Medulla oblongata (tissue), 1 donor: ENCODE results near the gene MSANTD1.

Experiments used
- DNase-seq: peaks from one replicate; pipeline ENCODE4 v3.0.0-alpha.2; 2015; ENCODE audit errors: extremely low spot score

Gene MSANTD1

GRCh38 chr4:3248811-3249661, at the start of gene MSANTD1:
TSS of gene MSANTD1 (plus strand) at chr4:3249159. CDS start at chr4:3249223, 64 bp downstream.
- DNase-seq: no peak

- DNase-seq: no peak
These were observed 49.1 kb upstream of the MSANTD1 start for GRCh38 chr4:3199653-3200422.

DNA sequence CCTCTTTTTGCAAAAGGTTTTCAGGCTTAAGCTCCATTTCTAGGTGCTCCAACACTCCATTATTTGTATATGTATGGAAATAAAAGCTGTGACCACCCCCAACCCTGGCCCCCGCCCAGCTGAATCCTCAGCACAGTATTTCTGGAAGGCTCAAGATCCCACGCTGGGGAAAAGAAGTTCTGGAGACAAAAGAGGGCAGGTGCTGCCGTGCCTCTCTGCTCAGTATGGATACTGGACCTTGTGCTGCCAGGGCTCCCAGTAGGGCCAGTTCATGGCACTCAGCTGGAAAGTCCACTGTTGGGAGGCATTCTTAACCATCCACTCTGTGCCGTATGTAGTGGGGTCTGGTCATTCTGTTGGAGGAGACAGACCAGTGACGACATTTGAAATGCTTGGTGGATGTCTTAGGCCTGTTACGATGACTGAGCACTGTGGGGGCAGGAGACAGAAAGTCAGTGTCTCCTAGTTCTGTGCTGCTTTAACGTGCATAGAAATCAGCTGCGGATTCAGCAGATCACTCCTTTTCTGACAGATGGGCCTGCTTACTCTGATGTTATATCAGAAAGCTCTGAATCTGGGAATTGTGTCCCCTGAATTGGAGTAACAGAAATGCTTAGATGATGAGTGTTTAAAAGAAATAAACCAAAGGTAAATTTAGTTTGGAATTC, 48.4 kb upstream of the MSANTD1 start:
- no peak for DNase-seq

GRCh38 chr4:3201718-3202702, 46.9 kb upstream of the MSANTD1 start:
- no peak for DNase-seq

DNA sequence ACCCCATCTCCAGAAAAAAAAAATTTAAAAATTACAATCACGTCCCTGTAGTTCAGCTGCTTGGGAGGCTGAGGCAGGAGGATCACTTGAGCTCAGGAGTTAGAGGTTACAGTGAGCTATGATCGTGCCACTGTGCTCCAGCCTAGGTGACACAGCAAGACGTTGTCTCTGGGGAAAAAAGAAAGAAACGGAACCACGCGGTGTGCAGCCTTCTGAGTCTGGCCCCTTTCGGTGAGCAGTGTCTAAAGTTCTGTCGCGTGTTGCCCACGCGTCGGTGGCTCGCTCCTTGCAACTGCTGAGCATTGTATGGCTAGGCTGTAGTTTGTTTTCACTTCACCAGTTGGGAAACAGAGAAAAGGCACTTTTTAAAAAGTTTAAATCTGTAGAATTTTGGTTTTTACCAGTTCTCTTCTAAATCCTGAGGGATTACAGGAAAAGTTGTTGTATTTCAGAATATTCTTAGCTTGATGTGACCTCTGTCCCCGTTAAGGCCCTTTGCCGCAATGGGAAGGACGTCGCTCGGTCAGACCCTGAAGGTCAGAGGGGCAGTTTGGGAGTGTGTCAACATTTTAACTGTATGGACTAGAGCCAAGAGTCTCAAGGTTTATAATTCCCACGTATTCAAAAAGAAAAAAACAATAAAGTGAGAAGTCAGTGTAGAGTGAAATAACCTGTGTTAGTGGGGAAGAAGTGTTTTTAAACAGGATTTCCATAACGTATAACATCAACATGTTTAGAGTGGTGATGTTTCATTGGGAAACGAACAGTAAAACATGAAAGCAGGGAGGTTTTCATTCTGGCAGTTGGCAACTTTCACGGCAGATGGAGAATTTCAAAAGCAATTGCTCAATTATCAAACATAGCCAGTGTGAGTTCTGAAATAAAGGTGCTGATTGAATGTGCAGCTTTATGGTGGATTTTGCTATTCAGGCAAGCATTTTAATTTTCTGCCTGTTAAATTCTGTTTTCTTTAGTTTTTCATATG, 45.8 kb upstream of the MSANTD1 start:
- no peak for DNase-seq

DNA sequence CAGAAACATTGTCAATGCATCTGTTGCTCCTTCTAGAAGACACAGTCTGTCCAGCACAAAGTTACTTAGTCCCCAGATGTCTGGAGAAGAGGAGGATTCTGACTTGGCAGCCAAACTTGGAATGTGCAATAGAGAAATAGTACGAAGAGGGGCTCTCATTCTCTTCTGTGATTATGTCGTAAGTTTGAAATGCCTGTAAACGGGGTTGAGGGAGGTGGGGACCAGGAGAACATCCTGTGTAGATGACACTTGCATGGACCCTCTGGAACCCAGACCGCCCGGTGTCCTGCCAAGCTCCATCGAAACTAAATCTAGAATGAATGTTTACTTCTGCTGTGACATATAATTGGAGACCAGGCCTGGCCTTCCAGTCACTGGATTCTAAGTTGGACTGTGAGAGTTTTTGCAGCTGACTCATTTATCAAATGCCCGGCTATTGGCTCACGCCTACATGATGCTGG, 45.0 kb upstream of the MSANTD1 start:
- DNase-seq: peak; percentile 10

- DNase-seq: no peak
These were observed 43.0 kb upstream of the MSANTD1 start for GRCh38 chr4:3205995-3206394.

DNA sequence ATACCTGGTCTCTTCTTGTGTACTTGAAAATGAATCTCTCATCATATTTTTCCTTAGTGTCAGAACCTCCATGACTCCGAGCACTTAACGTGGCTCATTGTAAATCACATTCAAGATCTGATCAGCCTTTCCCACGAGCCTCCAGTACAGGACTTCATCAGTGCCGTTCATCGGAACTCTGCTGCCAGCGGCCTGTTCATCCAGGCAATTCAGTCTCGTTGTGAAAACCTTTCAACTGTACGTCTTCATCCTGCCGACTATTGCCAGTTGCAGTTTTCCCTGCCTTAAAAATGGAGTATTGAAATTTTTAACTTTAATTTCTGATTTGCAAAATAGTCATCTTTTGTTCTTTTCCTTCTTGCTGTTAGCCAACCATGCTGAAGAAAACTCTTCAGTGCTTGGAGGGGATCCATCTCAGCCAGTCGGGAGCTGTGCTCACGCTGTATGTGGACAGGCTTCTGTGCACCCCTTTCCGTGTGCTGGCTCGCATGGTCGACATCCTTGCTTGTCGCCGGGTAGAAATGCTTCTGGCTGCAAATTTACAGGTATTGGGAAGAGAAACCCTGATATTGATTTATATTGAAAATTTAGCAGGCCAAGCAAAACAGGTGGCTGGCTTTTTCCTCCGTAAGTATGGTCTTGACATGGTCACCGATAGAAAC, 42.4 kb upstream of the MSANTD1 start:
- no peak for DNase-seq

DNA sequence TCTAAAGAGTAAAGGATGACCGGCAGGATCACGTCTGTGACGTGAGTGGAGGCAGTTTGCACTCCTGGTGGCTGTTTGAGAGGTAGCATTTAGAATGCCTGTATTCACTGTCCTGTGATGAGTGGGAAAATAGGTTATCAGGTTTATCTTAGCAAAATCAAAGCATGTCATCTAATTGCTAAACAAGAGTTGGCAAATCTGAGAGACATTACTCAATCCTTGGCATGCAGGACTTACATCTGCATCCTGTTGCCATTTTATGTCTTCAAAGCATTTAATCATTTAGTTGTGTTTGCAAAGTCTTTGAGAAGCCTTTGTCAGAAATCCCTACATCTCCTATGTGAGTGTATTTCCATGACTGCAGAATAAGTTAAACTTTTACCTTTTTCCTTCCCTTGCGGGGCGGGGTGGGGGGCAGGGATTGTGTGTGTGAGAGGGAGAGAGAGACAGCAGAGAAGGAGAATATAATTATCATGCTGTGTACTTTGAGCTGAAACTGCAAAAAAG, 41.4 kb upstream of the MSANTD1 start:
- DNase-seq: no peak

- DNase-seq: no peak
These were observed 40.1 kb upstream of the MSANTD1 start for GRCh38 chr4:3208826-3209225.

- DNase-seq: no peak
These were observed 39.2 kb upstream of the MSANTD1 start for GRCh38 chr4:3209551-3210325.

- no peak for DNase-seq
These were observed 38.5 kb upstream of the MSANTD1 start for GRCh38 chr4:3210467-3210866.

DNA sequence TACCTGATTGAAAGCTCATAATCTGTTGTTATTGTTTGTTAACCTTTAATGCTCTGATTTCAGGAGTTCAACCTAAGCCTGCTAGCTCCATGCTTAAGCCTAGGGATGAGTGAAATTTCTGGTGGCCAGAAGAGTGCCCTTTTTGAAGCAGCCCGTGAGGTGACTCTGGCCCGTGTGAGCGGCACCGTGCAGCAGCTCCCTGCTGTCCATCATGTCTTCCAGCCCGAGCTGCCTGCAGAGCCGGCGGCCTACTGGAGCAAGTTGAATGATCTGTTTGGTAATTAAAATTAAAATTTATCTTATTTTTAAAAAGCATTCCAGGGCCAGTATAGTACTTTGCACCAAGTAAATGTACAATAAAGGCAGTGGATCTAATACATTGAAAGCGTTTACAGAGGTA, 37.1 kb upstream of the MSANTD1 start:
- DNase-seq: no peak

DNA sequence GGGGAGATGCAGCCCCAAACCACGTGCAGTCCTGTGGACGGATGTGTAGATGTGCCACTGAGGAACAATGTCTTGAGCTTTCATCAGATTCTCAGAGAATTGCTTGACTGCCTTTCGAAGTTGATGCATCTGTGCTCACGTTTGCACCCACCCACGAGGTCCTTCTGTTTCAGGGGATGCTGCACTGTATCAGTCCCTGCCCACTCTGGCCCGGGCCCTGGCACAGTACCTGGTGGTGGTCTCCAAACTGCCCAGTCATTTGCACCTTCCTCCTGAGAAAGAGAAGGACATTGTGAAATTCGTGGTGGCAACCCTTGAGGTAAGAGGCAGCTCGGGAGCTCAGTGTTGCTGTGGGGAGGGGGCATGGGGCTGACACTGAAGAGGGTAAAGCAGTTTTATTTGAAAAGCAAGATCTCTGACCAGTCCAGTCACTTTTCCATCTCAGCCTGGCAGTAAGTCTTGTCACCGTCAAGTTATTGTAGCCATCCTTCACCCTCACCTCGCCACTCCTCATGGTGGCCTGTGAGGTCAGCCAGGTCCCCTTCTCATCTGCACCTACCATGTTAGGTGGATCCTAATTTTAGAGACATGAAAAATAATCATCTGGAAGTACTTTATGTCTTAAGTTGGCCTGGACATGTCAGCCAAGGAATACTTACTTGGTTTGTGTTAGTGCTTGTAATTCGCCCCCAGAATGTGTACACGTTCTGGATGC, 36.4 kb upstream of the MSANTD1 start:
- DNase-seq: no peak

DNA sequence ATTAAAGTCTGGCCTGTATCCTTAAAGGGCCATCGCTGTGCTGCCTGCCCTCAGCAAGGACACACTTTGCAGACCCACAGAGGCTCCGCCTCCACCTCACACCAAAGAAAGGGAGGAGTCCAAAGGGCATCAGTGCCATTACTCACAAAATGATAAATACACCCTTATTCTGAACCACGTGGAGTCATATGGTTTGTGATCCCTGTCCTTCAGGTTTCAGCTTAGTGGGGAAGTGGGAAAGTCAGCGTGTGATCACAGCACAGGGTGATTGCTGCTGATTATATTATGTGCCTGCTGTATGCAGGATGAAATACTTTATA, 35.9 kb upstream of the MSANTD1 start:
- no peak for DNase-seq

DNA sequence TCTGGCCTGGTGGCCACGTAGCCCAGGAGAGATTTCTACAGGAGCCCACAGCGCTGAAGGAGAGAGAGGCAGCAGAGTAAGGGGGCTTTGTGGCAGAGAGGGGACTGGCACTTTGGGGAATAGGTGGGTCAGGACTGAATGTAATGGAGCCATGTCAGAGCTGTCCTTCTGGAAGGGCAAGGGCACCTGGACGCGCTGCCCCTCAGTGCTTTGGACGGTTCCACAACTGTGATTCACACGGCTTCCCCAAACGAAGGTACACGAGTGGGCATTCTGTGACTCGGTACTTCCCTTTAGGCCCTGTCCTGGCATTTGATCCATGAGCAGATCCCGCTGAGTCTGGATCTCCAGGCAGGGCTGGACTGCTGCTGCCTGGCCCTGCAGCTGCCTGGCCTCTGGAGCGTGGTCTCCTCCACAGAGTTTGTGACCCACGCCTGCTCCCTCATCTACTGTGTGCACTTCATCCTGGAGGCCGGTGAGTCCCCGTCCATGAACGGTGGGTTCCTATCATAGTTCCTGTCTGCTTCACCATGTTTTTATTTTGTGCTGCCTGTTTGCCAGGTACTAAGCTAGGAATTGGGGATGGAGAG, 35.2 kb upstream of the MSANTD1 start:
- no peak for DNase-seq

DNA sequence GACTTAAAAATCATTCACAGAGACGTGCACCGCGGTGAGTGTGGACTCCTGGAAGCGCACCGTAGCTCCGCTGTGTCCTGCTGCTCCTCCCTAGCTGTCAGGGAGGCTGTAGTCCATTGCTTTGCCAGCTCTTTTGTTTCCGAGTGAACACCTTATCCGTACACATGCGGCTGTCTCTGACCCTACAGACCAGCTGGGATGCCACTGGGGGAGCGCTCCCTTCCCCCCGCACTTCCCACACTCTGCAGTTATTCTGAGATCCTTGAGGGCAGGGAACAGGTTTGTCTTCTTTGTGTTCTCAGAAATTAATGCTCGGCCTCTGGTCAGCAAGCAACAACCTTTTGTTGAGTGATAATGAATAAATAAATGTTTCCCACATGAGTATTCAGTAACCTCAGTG, 33.7 kb upstream of the MSANTD1 start:
- DNase-seq: no peak

- DNase-seq: no peak
These were observed 33.2 kb upstream of the MSANTD1 start for GRCh38 chr4:3215733-3216132.
